AG04450 (cell line): ENCODE results near the gene RXRG. TPM values are rescaled to one million over a fixed set of nuclear protein-coding genes. Genes with fewer than 3 reads are reported as not detected.

Source experiments
- CTCF ChIA-PET: fragments of 300-600, 350-600 bp; formaldehyde crosslinking; extraction: SDS; loops from one replicate; lab custom pipeline; 2022; ENCODE audit warnings: antibody characterized with exemption, inconsistent platforms; lab: Charles Lee
- POLR2A ChIA-PET: fragments of 350-600 bp; formaldehyde crosslinking; extraction: SDS; loops from one replicate; lab custom pipeline; 2021; ENCODE audit warnings: antibody characterized with exemption, inconsistent platforms; lab: Yijun Ruan, JAX
- DNase-seq: peaks from one replicate; pipeline ENCODE4 v3.0.0-alpha.2; 2011; ENCODE audit warnings: low read depth, low spot score
- H3K27ac ChIP-seq: one replicate; pipeline ENCODE4 v1.5.1; 2012; ENCODE audit warnings: low read depth, low read length, control low read depth
- H3K27me3 ChIP-seq: one replicate; pipeline ENCODE4 v1.6.0; 2012; ENCODE audit warnings: low read length; ENCODE audit not compliant: control insufficient read depth, insufficient read depth
- H3K4me3 ChIP-seq: 2 replicates; pipeline ENCODE4 v1.5.1; 2011; ENCODE audit warnings: mild to moderate bottlenecking, low read depth, low read length, control low read depth
- H3K9me3 ChIP-seq: 2 replicates; pipeline ENCODE4 v1.5.1; 2012; ENCODE audit warnings: low read length; ENCODE audit not compliant: control insufficient read depth, insufficient read depth
- polyA plus RNA-seq: library from polyadenylated mRNA; depleted of rRNA; stranded (reverse); fragments of >200 nt; gene quantifications from 2 replicates; pipeline ENCODE4 v1.2.3, GENCODE V29; 2011
- TF ChIP-seq, protein P1 (sequence below): IDR thresholded peaks from 2 replicates; pipeline ENCODE4 v1.5.1; 2011; ENCODE audit warnings: low read depth, low read length, control low read depth, inconsistent platforms

Gene RXRG
- polyA plus RNA-seq, 1 experiment = not detected

DNA sequence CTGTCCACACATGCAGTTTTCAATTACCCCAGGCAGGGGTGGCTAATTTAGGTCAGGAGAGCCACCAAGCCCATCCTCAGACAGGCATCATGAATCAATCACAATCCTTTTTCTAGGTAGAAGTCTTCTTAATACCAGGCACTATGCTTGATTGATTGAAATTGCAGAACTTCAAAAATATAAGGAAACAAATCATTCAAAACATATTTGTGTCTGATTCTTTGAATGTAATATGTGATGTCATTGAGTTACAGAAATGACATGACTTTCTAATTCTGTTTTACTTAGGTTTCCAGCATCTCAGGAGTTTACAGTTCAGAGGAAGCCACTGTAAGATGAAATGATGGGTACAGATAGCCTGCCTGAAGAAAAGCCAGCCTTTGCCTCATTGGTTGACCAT lies 26.7 kb downstream of the RXRG start:
- Histone ChIP-seq H3K27me3 (no peaks in the 10 kb centered on the region), H3K4me3 (no peak overlapping the region), H3K9me3 (no peaks in the 10 kb centered on the region), H3K27ac (no peak overlapping the region)
- POLR2A ChIA-PET = no interaction called here
- no peak for DNase-seq
- TF ChIP-seq, protein P1, sequence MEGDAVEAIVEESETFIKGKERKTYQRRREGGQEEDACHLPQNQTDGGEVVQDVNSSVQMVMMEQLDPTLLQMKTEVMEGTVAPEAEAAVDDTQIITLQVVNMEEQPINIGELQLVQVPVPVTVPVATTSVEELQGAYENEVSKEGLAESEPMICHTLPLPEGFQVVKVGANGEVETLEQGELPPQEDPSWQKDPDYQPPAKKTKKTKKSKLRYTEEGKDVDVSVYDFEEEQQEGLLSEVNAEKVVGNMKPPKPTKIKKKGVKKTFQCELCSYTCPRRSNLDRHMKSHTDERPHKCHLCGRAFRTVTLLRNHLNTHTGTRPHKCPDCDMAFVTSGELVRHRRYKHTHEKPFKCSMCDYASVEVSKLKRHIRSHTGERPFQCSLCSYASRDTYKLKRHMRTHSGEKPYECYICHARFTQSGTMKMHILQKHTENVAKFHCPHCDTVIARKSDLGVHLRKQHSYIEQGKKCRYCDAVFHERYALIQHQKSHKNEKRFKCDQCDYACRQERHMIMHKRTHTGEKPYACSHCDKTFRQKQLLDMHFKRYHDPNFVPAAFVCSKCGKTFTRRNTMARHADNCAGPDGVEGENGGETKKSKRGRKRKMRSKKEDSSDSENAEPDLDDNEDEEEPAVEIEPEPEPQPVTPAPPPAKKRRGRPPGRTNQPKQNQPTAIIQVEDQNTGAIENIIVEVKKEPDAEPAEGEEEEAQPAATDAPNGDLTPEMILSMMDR = no peak
- CTCF ChIA-PET = no interaction called here

GRCh38 chr1:165416876-165417275 lies 28.1 kb downstream of the RXRG start:
- no peaks in the 10 kb centered on the region for H3K9me3 ChIP-seq
- no peak overlapping the region for H3K4me3 ChIP-seq
- CTCF ChIA-PET = no interaction called here
- no peak overlapping the region for H3K27ac ChIP-seq
- H3K27me3 ChIP-seq = peaks cover 2% of the 10 kb centered on the region
- POLR2A ChIA-PET = no interaction called here
- DNase-seq = no peak
- TF ChIP-seq, protein P1 = no peak

- no peak for DNase-seq
- POLR2A ChIA-PET = no interaction called here
- Histone ChIP-seq H3K4me3 (no peak overlapping the region), H3K27ac (no peak overlapping the region), H3K9me3 (no peaks in the 10 kb centered on the region), H3K27me3 (peaks cover 2% of the 10 kb centered on the region)
- CTCF ChIA-PET = interaction anchor here (1.0 to 2.2 kb wide), 2 partner anchors 22 to 48 kb away, joined by 3 to 6 read pairs; no protein-coding TSS in a partner anchor
- TF ChIP-seq, protein P1 = no peak
Measured at GRCh38 chr1:165415068-165415467, 29.9 kb downstream of the RXRG start.

- TF ChIP-seq, protein P1 = no peak
- no peak for DNase-seq
- Histone ChIP-seq H3K27ac (no peak overlapping the region), H3K27me3 (peaks cover 2% of the 10 kb centered on the region), H3K9me3 (no peaks in the 10 kb centered on the region), H3K4me3 (no peak overlapping the region)
- POLR2A ChIA-PET = no interaction called here
- CTCF ChIA-PET = interaction anchor here (1.0 to 2.2 kb wide), 2 partner anchors 21 to 47 kb away, joined by 3 to 6 read pairs; no protein-coding TSS in a partner anchor
Measured at GRCh38 chr1:165414620-165415019, 30.3 kb downstream of the RXRG start.

- no peaks in the 10 kb centered on the region for H3K9me3 ChIP-seq
- no peak for DNase-seq
- H3K27me3 ChIP-seq = peaks cover 2% of the 10 kb centered on the region
- H3K4me3 ChIP-seq = no peak overlapping the region
- ChIA-PET POLR2A (no interaction called here), CTCF (interaction anchor here (1.9 kb wide), 1 partner anchor 181 kb away, joined by 6 read pairs; no protein-coding TSS in a partner anchor)
- no peak overlapping the region for H3K27ac ChIP-seq
- TF ChIP-seq, protein P1 = no peak
Measured at GRCh38 chr1:165411396-165411795, 33.5 kb downstream of the RXRG start.
